ENCODE data around the gene TMEM115.
"Not testable (repeated sequence)": the region's sequence is repeated elsewhere in the genome, so short reads cannot be mapped to it uniquely, and the experiment has no call there.

The TMEM115 gene

GRCh38 chr3:50316657-50317242 is 42.6 kb downstream of the TMEM115 start:
- Histone ChIP-seq H3K4me1 (ENCODE audit: control insufficient read depth, insufficient read depth, low read length) (peaks cover 36% of the 10 kb centered on the region), H3K9me3 (ENCODE audit: control insufficient read depth in 2 of 2, low read length in 2 of 2) (no peaks in the 10 kb centered on the region), H3K4me3 (ENCODE audit: low read length in 2 of 2) (no peak overlapping the region), H3K27me3 (ENCODE audit: control insufficient read depth in 1 of 2, insufficient read depth in 2 of 2, low read length in 2 of 2) (no peaks in the 10 kb centered on the region), H3K36me3 (ENCODE audit: control insufficient read depth in 2 of 2, insufficient read depth in 2 of 2, low read length in 2 of 2) (peaks cover 10 to 30% of the 10 kb centered on the region in 2 donors), H3K27ac (ENCODE audit: low read length) (no peak overlapping the region), H3K9ac (ENCODE audit: low read length in 2 of 2) (peak overlapping the region in 1 of 2 donors; percentile 47)

- H3K36me3 ChIP-seq (ENCODE audit: control insufficient read depth in 2 of 2, insufficient read depth in 2 of 2, low read length in 2 of 2), result peaks cover 10 to 30% of the 10 kb centered on the region in 2 donors
- no peaks in the 10 kb centered on the region for H3K9me3 ChIP-seq (ENCODE audit: control insufficient read depth in 2 of 2, low read length in 2 of 2)
- no peak overlapping the region for H3K4me3 ChIP-seq (ENCODE audit: low read length in 2 of 2)
- peaks cover 26% of the 10 kb centered on the region for H3K4me1 ChIP-seq (ENCODE audit: control insufficient read depth, insufficient read depth, low read length)
- H3K9ac ChIP-seq (ENCODE audit: low read length in 2 of 2), result no peak overlapping the region
- no peak overlapping the region for H3K27ac ChIP-seq (ENCODE audit: low read length)
- H3K27me3 ChIP-seq (ENCODE audit: control insufficient read depth in 1 of 2, insufficient read depth in 2 of 2, low read length in 2 of 2), result no peaks in the 10 kb centered on the region
Measured at GRCh38 chr3:50314816-50315215, 44.5 kb downstream of the TMEM115 start.

GRCh38 chr3:50314342-50314741 is 45.0 kb downstream of the TMEM115 start:
- Histone ChIP-seq H3K9me3 (ENCODE audit: control insufficient read depth in 2 of 2, low read length in 2 of 2) (no peaks in the 10 kb centered on the region), H3K9ac (ENCODE audit: low read length in 2 of 2) (no peak overlapping the region), H3K4me1 (ENCODE audit: control insufficient read depth, insufficient read depth, low read length) (peaks cover 21% of the 10 kb centered on the region), H3K27me3 (ENCODE audit: control insufficient read depth in 1 of 2, insufficient read depth in 2 of 2, low read length in 2 of 2) (no peaks in the 10 kb centered on the region), H3K36me3 (ENCODE audit: control insufficient read depth in 2 of 2, insufficient read depth in 2 of 2, low read length in 2 of 2) (peaks cover 10 to 28% of the 10 kb centered on the region in 2 donors), H3K4me3 (ENCODE audit: low read length in 2 of 2) (no peak overlapping the region), H3K27ac (ENCODE audit: low read length) (no peak overlapping the region)

- not testable (repeated sequence) for H3K27ac ChIP-seq (ENCODE audit: low read length); H3K9ac ChIP-seq (ENCODE audit: low read length in 2 of 2); H3K4me3 ChIP-seq (ENCODE audit: low read length in 2 of 2); H3K4me1 ChIP-seq (ENCODE audit: control insufficient read depth, insufficient read depth, low read length); H3K27me3 ChIP-seq (ENCODE audit: control insufficient read depth in 1 of 2, insufficient read depth in 2 of 2, low read length in 2 of 2); H3K9me3 ChIP-seq (ENCODE audit: control insufficient read depth in 2 of 2, low read length in 2 of 2)
- H3K36me3 ChIP-seq (ENCODE audit: control insufficient read depth in 2 of 2, insufficient read depth in 2 of 2, low read length in 2 of 2), result peaks cover 3 to 12% of the 10 kb centered on the region in 2 donors
Measured at GRCh38 chr3:50312041-50312440, 47.3 kb downstream of the TMEM115 start.

Measured in stomach smooth muscle (tissue), 2 donors.